IPS-20b (cell line): Measurements from ENCODE around the gene MRPL45.

Experiments
- H3K27ac ChIP-seq: one replicate; pipeline ENCODE4 v1.5.1; 2013; ENCODE audit warnings: low read length
- H3K27me3 ChIP-seq: 2 replicates; pipeline ENCODE4 v1.6.1; 2013; ENCODE audit warnings: mild to moderate bottlenecking, low read length, inconsistent platforms; ENCODE audit not compliant: insufficient read depth
- H3K36me3 ChIP-seq: 2 replicates; pipeline ENCODE4 v1.6.1; 2013; ENCODE audit warnings: low read depth, mild to moderate bottlenecking, inconsistent platforms, low read length, moderate library complexity; ENCODE audit not compliant: insufficient read depth
- H3K4me1 ChIP-seq: 2 replicates; pipeline ENCODE4 v1.6.1; 2013; ENCODE audit warnings: mild to moderate bottlenecking, control low read depth, inconsistent platforms, low read length, moderate library complexity; ENCODE audit not compliant: insufficient read depth
- H3K4me3 ChIP-seq: 2 replicates; pipeline ENCODE4 v1.5.1; 2013; ENCODE audit warnings: mild to moderate bottlenecking, low read length, inconsistent platforms
- H3K9ac ChIP-seq: 2 replicates; pipeline ENCODE4 v1.6.1; 2013; ENCODE audit warnings: low read depth, mild to moderate bottlenecking, inconsistent platforms, low read length, moderate library complexity
- H3K9me3 ChIP-seq: 2 replicates; pipeline ENCODE4 v1.6.1; 2013; ENCODE audit warnings: mild to moderate bottlenecking, low read depth, low read length, inconsistent platforms; ENCODE audit not compliant: insufficient read depth

Gene MRPL45

GRCh38 chr17:38353086-38353604, 56.2 kb downstream of the MRPL45 start:
- H3K4me1 ChIP-seq: no peaks in the 10 kb centered on the region
- no peaks in the 10 kb centered on the region for H3K9me3 ChIP-seq
- no peaks in the 10 kb centered on the region for H3K36me3 ChIP-seq
- peak overlapping the region; percentile 61; the same call in 1 of the 2 replicates for H3K9ac ChIP-seq
- H3K27me3 ChIP-seq: peaks cover 7% of the 10 kb centered on the region
- no peak overlapping the region for H3K27ac ChIP-seq
- peak overlapping the region; percentile 81 for H3K4me3 ChIP-seq

- Histone ChIP-seq H3K27ac (no peak overlapping the region), H3K4me1 (no peaks in the 10 kb centered on the region), H3K9ac (no peak overlapping the region), H3K4me3 (peak overlapping the region; percentile 41), H3K9me3 (no peaks in the 10 kb centered on the region), H3K27me3 (peaks cover 7% of the 10 kb centered on the region), H3K36me3 (no peaks in the 10 kb centered on the region)
Measured at GRCh38 chr17:38353668-38354067, 56.7 kb downstream of the MRPL45 start.

GRCh38 chr17:38354466-38354865, 57.5 kb downstream of the MRPL45 start:
- Histone ChIP-seq H3K4me1 (no peaks in the 10 kb centered on the region), H3K36me3 (no peaks in the 10 kb centered on the region), H3K9me3 (no peaks in the 10 kb centered on the region), H3K4me3 (peak overlapping the region; percentile 41; the same call in 1 of the 2 replicates), H3K27me3 (peaks cover 7% of the 10 kb centered on the region), H3K27ac (no peak overlapping the region), H3K9ac (no peak overlapping the region)

GRCh38 chr17:38355251-38355650, 58.3 kb downstream of the MRPL45 start:
- Histone ChIP-seq H3K9ac (no peak overlapping the region), H3K4me3 (no peak overlapping the region), H3K36me3 (no peaks in the 10 kb centered on the region), H3K9me3 (no peaks in the 10 kb centered on the region), H3K27me3 (peaks cover 7% of the 10 kb centered on the region), H3K4me1 (no peaks in the 10 kb centered on the region), H3K27ac (no peak overlapping the region)

- peaks cover 7% of the 10 kb centered on the region for H3K27me3 ChIP-seq
Measured at GRCh38 chr17:38357486-38358123, 60.6 kb downstream of the MRPL45 start.

GRCh38 chr17:38358586-38359513, 61.9 kb downstream of the MRPL45 start:
- Histone ChIP-seq H3K9ac (no peak overlapping the region), H3K4me1 (no peaks in the 10 kb centered on the region), H3K36me3 (peaks cover 14% of the 10 kb centered on the region; the same call in 1 of the 2 replicates), H3K4me3 (no peak overlapping the region), H3K27me3 (no peaks in the 10 kb centered on the region), H3K9me3 (no peaks in the 10 kb centered on the region), H3K27ac (no peak overlapping the region)

More at GRCh38 chr17:38357486-38358123, 60.6 kb downstream of the MRPL45 start:
- Histone ChIP-seq H3K27ac (no peak overlapping the region), H3K4me3 (no peak overlapping the region), H3K9ac (no peak overlapping the region), H3K4me1 (no peaks in the 10 kb centered on the region), H3K9me3 (no peaks in the 10 kb centered on the region), H3K36me3 (0 out of 2 replicates have a peak, but pooled peaks cover 4% of the 10 kb centered on the region)

GRCh38 chr17:38361694-38362465, 64.9 kb downstream of the MRPL45 start:
- no peak overlapping the region for H3K9ac ChIP-seq
- H3K4me1 ChIP-seq: no peaks in the 10 kb centered on the region
- H3K9me3 ChIP-seq: no peaks in the 10 kb centered on the region
- peaks cover 43% of the 10 kb centered on the region for H3K36me3 ChIP-seq
- no peaks in the 10 kb centered on the region for H3K27me3 ChIP-seq
- H3K4me3 ChIP-seq: no peak overlapping the region
- no peak overlapping the region for H3K27ac ChIP-seq

GRCh38 chr17:38363016-38363415, 66.0 kb downstream of the MRPL45 start:
- H3K27ac ChIP-seq: no peak overlapping the region
- H3K9ac ChIP-seq: no peak overlapping the region
- H3K9me3 ChIP-seq: no peaks in the 10 kb centered on the region
- H3K36me3 ChIP-seq: peaks cover 49% of the 10 kb centered on the region
- no peaks in the 10 kb centered on the region for H3K4me1 ChIP-seq
- H3K4me3 ChIP-seq: no peak overlapping the region
- H3K27me3 ChIP-seq: no peaks in the 10 kb centered on the region

- Histone ChIP-seq H3K27me3 (no peaks in the 10 kb centered on the region), H3K27ac (no peak overlapping the region), H3K9ac (no peak overlapping the region), H3K9me3 (no peaks in the 10 kb centered on the region), H3K4me3 (no peak overlapping the region), H3K36me3 (peaks cover 64% of the 10 kb centered on the region), H3K4me1 (no peaks in the 10 kb centered on the region)
Measured at GRCh38 chr17:38364741-38365140, 67.8 kb downstream of the MRPL45 start.

- Histone ChIP-seq H3K36me3 (peaks cover 76% of the 10 kb centered on the region), H3K9me3 (no peaks in the 10 kb centered on the region), H3K9ac (no peak overlapping the region), H3K4me1 (no peaks in the 10 kb centered on the region), H3K27me3 (no peaks in the 10 kb centered on the region), H3K4me3 (no peak overlapping the region), H3K27ac (no peak overlapping the region)
Measured at GRCh38 chr17:38369124-38369886, 72.3 kb downstream of the MRPL45 start.
